Breast epithelium (tissue), 3 donors: Measurements from ENCODE around the gene AKR1A1.
A peak's percentile ranks its signal among the peaks of the same experiment; 100 is the strongest.

ENCODE experiments used
- POLR2A ChIP-seq: fragments of 450-650 bp; IDR thresholded peaks from one replicate; pipeline ENCODE4 v1.6.1; 2016; ENCODE audit warnings: antibody characterized with exemption, mild to moderate bottlenecking, moderate library complexity
- POLR2AphosphoS5 ChIP-seq, 3 donors: sonication (generic); formaldehyde crosslinking; IDR thresholded peaks; one replicate each; pipeline ENCODE4 v1.6.1; 2017; ENCODE audit warnings: antibody characterized with exemption in 3 of 3
- TF ChIP-seq, protein P1 (sequence below), 3 donors: fragments of 450-650 bp; IDR thresholded peaks; one replicate each; pipeline ENCODE4 v1.5.1; 2016 to 2017; ENCODE audit warnings: antibody characterized with exemption in 3 of 3, mild to moderate bottlenecking in 3 of 3, moderate library complexity in 3 of 3

DNA sequence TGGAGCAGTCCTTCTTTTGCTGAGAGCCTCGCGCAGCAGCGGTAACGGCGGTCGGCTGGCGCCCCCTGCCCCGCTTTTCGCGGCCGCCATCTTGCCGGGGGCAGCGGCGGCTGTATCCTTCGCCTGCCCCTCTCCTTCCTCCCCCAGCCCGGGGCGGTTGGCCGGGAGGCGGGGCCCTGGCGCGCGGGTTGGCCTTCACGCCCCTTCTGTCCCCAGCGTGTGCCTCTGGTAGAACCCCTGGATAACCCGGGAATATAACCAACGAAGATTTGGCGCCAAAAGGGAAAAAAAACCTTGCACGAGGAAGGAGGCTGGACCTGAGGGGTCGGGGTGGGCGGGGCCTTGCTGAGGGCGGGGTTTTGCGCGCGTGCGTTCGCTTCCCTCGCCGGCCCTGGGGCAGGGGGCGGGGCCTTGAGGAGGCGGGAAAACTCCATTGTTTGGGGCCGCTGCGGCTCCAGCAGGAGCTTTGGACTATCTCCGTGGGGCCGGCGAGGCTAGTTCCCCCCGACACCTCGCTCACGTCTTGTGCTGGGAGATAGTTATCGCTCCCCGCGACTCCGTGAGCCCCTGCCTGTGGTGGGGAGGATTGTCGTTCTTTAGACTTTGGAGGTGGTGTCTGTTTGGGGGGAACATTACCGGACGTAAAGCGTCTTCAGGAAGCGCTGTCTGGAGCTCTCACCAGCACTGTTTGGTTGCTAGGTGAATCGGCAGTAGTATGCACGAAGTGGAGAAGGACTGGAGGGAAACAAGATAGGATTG, 33.9 kb downstream of the AKR1A1 start:
- peak in 2 of 3 donors; percentile 51 to 76 for TF ChIP-seq POLR2AphosphoS5 (IDR thresholded peaks at IDR 0.05)
- TF ChIP-seq, protein P1, sequence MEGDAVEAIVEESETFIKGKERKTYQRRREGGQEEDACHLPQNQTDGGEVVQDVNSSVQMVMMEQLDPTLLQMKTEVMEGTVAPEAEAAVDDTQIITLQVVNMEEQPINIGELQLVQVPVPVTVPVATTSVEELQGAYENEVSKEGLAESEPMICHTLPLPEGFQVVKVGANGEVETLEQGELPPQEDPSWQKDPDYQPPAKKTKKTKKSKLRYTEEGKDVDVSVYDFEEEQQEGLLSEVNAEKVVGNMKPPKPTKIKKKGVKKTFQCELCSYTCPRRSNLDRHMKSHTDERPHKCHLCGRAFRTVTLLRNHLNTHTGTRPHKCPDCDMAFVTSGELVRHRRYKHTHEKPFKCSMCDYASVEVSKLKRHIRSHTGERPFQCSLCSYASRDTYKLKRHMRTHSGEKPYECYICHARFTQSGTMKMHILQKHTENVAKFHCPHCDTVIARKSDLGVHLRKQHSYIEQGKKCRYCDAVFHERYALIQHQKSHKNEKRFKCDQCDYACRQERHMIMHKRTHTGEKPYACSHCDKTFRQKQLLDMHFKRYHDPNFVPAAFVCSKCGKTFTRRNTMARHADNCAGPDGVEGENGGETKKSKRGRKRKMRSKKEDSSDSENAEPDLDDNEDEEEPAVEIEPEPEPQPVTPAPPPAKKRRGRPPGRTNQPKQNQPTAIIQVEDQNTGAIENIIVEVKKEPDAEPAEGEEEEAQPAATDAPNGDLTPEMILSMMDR (IDR thresholded peaks at IDR 0.05): no peak
- no peak for TF ChIP-seq POLR2A
